Measurements from ENCODE around the gene FGF14.

The FGF14 gene

DNA sequence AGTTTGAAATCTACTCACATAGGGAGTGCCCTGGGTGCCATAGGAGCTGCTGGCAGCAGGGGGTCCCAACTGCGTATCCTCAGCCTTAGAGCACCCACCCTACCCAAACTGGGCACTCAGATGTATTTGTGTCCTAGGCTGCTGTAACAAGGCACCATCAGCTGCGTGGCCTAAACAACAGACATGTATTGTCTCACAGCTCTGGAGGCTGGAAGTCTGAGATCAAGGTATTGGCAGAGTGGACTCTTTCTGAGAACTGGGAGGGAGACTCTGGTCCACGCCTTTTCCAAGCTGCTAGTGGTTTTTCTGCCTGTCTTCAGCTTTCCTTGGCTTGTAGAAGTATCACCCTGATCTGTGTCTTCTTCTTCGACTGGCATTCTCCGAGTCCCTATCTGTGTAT is 83.6 kb downstream of the FGF14 start:
- TF ChIP-seq, protein P1, sequence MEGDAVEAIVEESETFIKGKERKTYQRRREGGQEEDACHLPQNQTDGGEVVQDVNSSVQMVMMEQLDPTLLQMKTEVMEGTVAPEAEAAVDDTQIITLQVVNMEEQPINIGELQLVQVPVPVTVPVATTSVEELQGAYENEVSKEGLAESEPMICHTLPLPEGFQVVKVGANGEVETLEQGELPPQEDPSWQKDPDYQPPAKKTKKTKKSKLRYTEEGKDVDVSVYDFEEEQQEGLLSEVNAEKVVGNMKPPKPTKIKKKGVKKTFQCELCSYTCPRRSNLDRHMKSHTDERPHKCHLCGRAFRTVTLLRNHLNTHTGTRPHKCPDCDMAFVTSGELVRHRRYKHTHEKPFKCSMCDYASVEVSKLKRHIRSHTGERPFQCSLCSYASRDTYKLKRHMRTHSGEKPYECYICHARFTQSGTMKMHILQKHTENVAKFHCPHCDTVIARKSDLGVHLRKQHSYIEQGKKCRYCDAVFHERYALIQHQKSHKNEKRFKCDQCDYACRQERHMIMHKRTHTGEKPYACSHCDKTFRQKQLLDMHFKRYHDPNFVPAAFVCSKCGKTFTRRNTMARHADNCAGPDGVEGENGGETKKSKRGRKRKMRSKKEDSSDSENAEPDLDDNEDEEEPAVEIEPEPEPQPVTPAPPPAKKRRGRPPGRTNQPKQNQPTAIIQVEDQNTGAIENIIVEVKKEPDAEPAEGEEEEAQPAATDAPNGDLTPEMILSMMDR (IDR thresholded peaks at IDR 0.05; ENCODE audit: low read depth, low read length, missing control alignments): no peak
- no peak overlapping the region for H3K27ac ChIP-seq
- DNase-seq: no peak
- in situ Hi-C loops (cut with HindIII; ENCODE audit: low pct_ligation_motif_present, low sequenced_read_pairs): no loop called here
- H3K4me3 ChIP-seq (ENCODE audit: low read depth, low read length): no peak overlapping the region
- H3K36me3 ChIP-seq (replicated peaks): no peaks in the 10 kb centered on the region
- no peaks in the 10 kb centered on the region for H3K27me3 ChIP-seq (replicated peaks)

DNA sequence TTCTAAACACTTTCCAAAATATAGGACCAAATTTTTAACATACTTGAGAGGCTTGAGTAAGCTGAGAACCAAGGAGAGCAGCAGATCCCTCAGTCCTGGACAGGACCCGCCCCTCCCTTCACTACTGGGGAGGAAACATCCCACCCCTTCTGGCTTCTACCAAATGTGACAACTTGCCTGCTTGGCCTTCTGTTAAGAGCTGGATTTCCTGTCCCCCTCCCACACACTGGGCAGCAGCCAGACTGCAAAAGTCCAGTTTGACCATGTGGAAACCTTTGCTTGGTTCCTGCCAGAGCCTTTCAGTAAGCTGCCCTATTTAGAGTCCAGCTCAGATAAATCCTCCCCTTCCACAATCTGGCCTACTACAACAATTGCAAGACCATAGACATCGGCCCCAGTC is 84.3 kb downstream of the FGF14 start:
- no peak overlapping the region for H3K4me3 ChIP-seq (ENCODE audit: low read depth, low read length)
- no peak overlapping the region for H3K27ac ChIP-seq
- H3K27me3 ChIP-seq (replicated peaks): no peaks in the 10 kb centered on the region
- no peaks in the 10 kb centered on the region for H3K36me3 ChIP-seq (replicated peaks)
- in situ Hi-C loops (cut with HindIII; ENCODE audit: low pct_ligation_motif_present, low sequenced_read_pairs): no loop called here
- no peak for DNase-seq
- TF ChIP-seq, protein P1 (IDR thresholded peaks at IDR 0.05; ENCODE audit: low read depth, low read length, missing control alignments): no peak

DNA sequence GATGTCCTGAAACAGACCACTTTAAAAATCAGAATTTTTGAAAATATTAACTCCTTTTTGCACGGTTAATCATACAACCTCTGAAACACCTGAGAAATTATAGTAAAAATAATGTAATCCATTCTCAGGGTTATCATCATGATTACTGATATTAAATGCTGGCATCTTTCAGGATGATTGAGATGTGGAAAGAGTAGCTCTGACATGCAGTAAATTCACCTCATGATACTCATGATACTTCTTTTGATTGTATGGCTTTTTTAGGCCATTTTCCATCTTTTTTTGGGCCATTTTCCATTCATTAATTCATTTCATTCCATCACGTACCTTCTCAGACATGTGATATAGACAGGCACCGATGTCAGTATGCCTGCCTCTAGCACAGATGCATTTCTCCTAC is 85.1 kb downstream of the FGF14 start:
- in situ Hi-C loops (cut with HindIII; ENCODE audit: low pct_ligation_motif_present, low sequenced_read_pairs): no loop called here
- TF ChIP-seq, protein P1 (IDR thresholded peaks at IDR 0.05; ENCODE audit: low read depth, low read length, missing control alignments): no peak
- Histone ChIP-seq H3K27ac (no peak overlapping the region), H3K36me3 (replicated peaks) (no peaks in the 10 kb centered on the region), H3K27me3 (replicated peaks) (no peaks in the 10 kb centered on the region), H3K4me3 (ENCODE audit: low read depth, low read length) (no peak overlapping the region)
- DNase-seq: no peak

DNA sequence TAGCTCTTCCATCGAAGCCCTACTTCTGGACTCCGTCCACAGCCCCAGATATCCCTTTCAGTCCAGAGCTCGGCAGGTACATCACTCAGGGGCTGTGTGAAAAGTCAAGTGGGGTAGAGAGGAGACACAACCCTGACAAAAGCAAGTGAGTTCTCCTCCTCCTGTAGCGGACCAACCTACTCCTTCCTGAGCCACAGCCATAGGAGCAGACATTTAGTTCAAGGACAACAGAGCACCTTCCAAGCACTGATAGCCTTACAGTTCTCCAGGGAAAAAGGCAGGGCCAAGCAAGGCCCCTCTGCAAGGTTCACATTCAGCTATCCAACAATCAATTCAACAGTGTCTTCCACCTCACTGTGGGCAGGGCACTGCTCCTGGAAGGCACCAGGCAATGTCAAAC is 89.0 kb downstream of the FGF14 start:
- Histone ChIP-seq H3K27me3 (replicated peaks) (no peaks in the 10 kb centered on the region), H3K36me3 (replicated peaks) (no peaks in the 10 kb centered on the region), H3K27ac (no peak overlapping the region), H3K4me3 (ENCODE audit: low read depth, low read length) (no peak overlapping the region)
- in situ Hi-C loops (cut with HindIII; ENCODE audit: low pct_ligation_motif_present, low sequenced_read_pairs): no loop called here
- TF ChIP-seq, protein P1 (IDR thresholded peaks at IDR 0.05; ENCODE audit: low read depth, low read length, missing control alignments): no peak
- DNase-seq: no peak

DNA sequence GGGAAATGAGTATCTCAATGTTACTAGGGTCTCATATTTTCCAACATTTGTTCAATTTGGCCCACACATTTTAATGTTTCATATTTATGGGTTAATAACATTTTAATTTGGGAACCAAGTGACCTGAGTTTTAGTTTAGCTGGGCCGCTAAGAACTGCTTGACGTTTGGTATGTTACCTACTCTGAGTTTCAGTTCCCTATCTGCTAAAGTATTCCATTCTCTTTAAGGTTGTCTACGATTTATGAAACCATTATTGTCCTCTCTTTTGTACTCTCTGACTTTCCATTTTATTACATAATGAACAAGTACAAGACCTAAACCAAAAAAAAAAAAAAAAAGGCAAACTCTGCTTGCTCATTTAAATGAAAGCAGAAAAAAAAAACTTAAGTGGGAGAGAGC is 89.9 kb downstream of the FGF14 start:
- H3K27ac ChIP-seq: no peak overlapping the region
- in situ Hi-C loops (cut with HindIII; ENCODE audit: low pct_ligation_motif_present, low sequenced_read_pairs): no loop called here
- no peaks in the 10 kb centered on the region for H3K36me3 ChIP-seq (replicated peaks)
- H3K27me3 ChIP-seq (replicated peaks): no peaks in the 10 kb centered on the region
- TF ChIP-seq, protein P1 (IDR thresholded peaks at IDR 0.05; ENCODE audit: low read depth, low read length, missing control alignments): no peak
- H3K4me3 ChIP-seq (ENCODE audit: low read depth, low read length): no peak overlapping the region
- DNase-seq: no peak

DNA sequence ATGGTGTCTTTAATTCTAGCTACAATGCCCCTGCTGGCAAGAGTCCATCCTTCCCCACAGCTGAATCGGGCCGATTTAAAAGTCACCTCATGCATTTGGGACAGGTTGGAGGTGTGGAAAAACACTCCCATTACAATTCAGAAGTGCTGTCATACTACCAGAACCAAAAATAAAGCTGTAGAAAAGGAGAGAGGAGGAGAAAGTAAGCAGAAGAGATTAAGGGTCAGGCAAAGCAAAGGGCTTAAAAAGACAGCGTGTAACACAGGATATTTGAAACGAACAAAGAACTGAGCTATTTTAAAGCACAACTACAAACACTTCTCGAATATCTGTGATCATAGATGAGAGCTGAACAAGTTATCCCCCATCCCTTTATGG is 90.4 kb downstream of the FGF14 start:
- H3K36me3 ChIP-seq (replicated peaks): no peaks in the 10 kb centered on the region
- DNase-seq: no peak
- TF ChIP-seq, protein P1 (IDR thresholded peaks at IDR 0.05; ENCODE audit: low read depth, low read length, missing control alignments): no peak
- H3K4me3 ChIP-seq (ENCODE audit: low read depth, low read length): no peak overlapping the region
- H3K27ac ChIP-seq: no peak overlapping the region
- H3K27me3 ChIP-seq (replicated peaks): no peaks in the 10 kb centered on the region
- in situ Hi-C loops (cut with HindIII; ENCODE audit: low pct_ligation_motif_present, low sequenced_read_pairs): no loop called here

Data from brain microvascular endothelial cell (primary cell).